WTC11 (cell line): ENCODE results near the gene GDF2.

Source experiments
- CBFB ChIP-seq: sonication (generic); formaldehyde crosslinking; IDR thresholded peaks from 2 replicates; pipeline ENCODE4 v1.8.1; 2022; ENCODE audit warnings: mild to moderate bottlenecking, low read depth, missing genetic modification reagents
- CTCF ChIP-seq: fragments of 200-600 bp; IDR thresholded peaks from 2 replicates; pipeline ENCODE4 v1.8.0; 2022; ENCODE audit warnings: antibody characterized with exemption
- ESRRA ChIP-seq: sonication (generic); formaldehyde crosslinking; IDR thresholded peaks from 2 replicates; pipeline ENCODE4 v1.8.1; 2022; ENCODE audit warnings: mild to moderate bottlenecking, missing genetic modification reagents, borderline replicate concordance
- GABPB1 ChIP-seq: sonication (generic); formaldehyde crosslinking; IDR thresholded peaks from 2 replicates; pipeline ENCODE4 v1.8.1; 2023; ENCODE audit warnings: mild to moderate bottlenecking, missing genetic modification reagents
- IRF1 ChIP-seq: sonication (generic); formaldehyde crosslinking; IDR thresholded peaks from 2 replicates; pipeline ENCODE4 v1.8.0; 2023; ENCODE audit warnings: missing genetic modification reagents
- IRF2 ChIP-seq: sonication (generic); formaldehyde crosslinking; IDR thresholded peaks from 2 replicates; pipeline ENCODE4 v1.8.0; 2022; ENCODE audit warnings: low read depth, missing genetic modification reagents, borderline replicate concordance
- MLX ChIP-seq: sonication (generic); formaldehyde crosslinking; IDR thresholded peaks from 2 replicates; pipeline ENCODE4 v1.8.1; 2023; ENCODE audit warnings: mild to moderate bottlenecking, missing genetic modification reagents, moderate library complexity
- NFYB ChIP-seq: sonication (generic); formaldehyde crosslinking; conservative IDR thresholded peaks from 2 replicates; pipeline ENCODE4 v1.8.0; 2022; ENCODE audit warnings: low read depth, missing genetic modification reagents
- PREB ChIP-seq: sonication (generic); formaldehyde crosslinking; IDR thresholded peaks from 2 replicates; pipeline ENCODE4 v1.8.1; 2022; ENCODE audit warnings: mild to moderate bottlenecking, missing genetic modification reagents, moderate library complexity, borderline replicate concordance
- SP1 ChIP-seq: sonication (generic); formaldehyde crosslinking; conservative IDR thresholded peaks from 2 replicates; pipeline ENCODE4 v1.8.1; 2022; ENCODE audit warnings: missing genetic modification reagents
- TCF7 ChIP-seq: sonication (generic); formaldehyde crosslinking; IDR thresholded peaks from 2 replicates; pipeline ENCODE4 v1.8.0; 2022; ENCODE audit warnings: mild to moderate bottlenecking, low read depth, missing genetic modification reagents, moderate library complexity
- USF2 ChIP-seq: sonication (generic); formaldehyde crosslinking; IDR thresholded peaks from 2 replicates; pipeline ENCODE4 v1.8.1; 2023; ENCODE audit warnings: mild to moderate bottlenecking, missing genetic modification reagents, moderate library complexity

- TF ChIP-seq TCF7 (CRISPR knock-in tag) (no peak), PREB (CRISPR knock-in tag) (no peak), CTCF (no peak), IRF1 (CRISPR knock-in tag) (no peak), ESRRA (CRISPR knock-in tag) (no peak), USF2 (no peak), SP1 (CRISPR knock-in tag) (no peak), GABPB1 (CRISPR knock-in tag) (no peak), MLX (CRISPR knock-in tag) (no peak), IRF2 (CRISPR knock-in tag) (no peak), NFYB (CRISPR knock-in tag) (no peak), CBFB (CRISPR knock-in tag) (no peak)
These were observed 52.6 kb downstream of the GDF2 start for GRCh38 chr10:47374611-47375536.
